IPS-20b (cell line): Measurements from ENCODE around the gene SPATA21.

ENCODE experiments used
- H3K27ac ChIP-seq: one replicate; pipeline ENCODE4 v1.5.1; 2013; ENCODE audit warnings: low read length
- H3K27me3 ChIP-seq: 2 replicates; pipeline ENCODE4 v1.6.1; 2013; ENCODE audit warnings: mild to moderate bottlenecking, low read length, inconsistent platforms; ENCODE audit not compliant: insufficient read depth
- H3K36me3 ChIP-seq: 2 replicates; pipeline ENCODE4 v1.6.1; 2013; ENCODE audit warnings: low read depth, mild to moderate bottlenecking, inconsistent platforms, low read length, moderate library complexity; ENCODE audit not compliant: insufficient read depth
- H3K4me1 ChIP-seq: 2 replicates; pipeline ENCODE4 v1.6.1; 2013; ENCODE audit warnings: mild to moderate bottlenecking, control low read depth, inconsistent platforms, low read length, moderate library complexity; ENCODE audit not compliant: insufficient read depth
- H3K4me3 ChIP-seq: 2 replicates; pipeline ENCODE4 v1.5.1; 2013; ENCODE audit warnings: mild to moderate bottlenecking, low read length, inconsistent platforms
- H3K9ac ChIP-seq: 2 replicates; pipeline ENCODE4 v1.6.1; 2013; ENCODE audit warnings: low read depth, mild to moderate bottlenecking, inconsistent platforms, low read length, moderate library complexity
- H3K9me3 ChIP-seq: 2 replicates; pipeline ENCODE4 v1.6.1; 2013; ENCODE audit warnings: mild to moderate bottlenecking, low read depth, low read length, inconsistent platforms; ENCODE audit not compliant: insufficient read depth

The SPATA21 gene

GRCh38 chr1:16351456-16351993 lies 85.7 kb downstream of the SPATA21 start:
- H3K27ac ChIP-seq: no peak overlapping the region
- H3K4me1 ChIP-seq: peaks cover 9% of the 10 kb centered on the region; the same call in 1 of the 2 replicates
- no peaks in the 10 kb centered on the region for H3K36me3 ChIP-seq
- no peaks in the 10 kb centered on the region for H3K27me3 ChIP-seq
- H3K9me3 ChIP-seq: no peaks in the 10 kb centered on the region
- peak overlapping the region; percentile 86; the same call in 1 of the 2 replicates for H3K9ac ChIP-seq
- peak overlapping the region; percentile 87 for H3K4me3 ChIP-seq

GRCh38 chr1:16349847-16350406 lies 87.3 kb downstream of the SPATA21 start:
- no peak overlapping the region for H3K4me3 ChIP-seq
- H3K9me3 ChIP-seq: no peaks in the 10 kb centered on the region
- H3K4me1 ChIP-seq: peaks cover 9% of the 10 kb centered on the region; the same call in 1 of the 2 replicates
- no peaks in the 10 kb centered on the region for H3K27me3 ChIP-seq
- no peak overlapping the region for H3K9ac ChIP-seq
- no peaks in the 10 kb centered on the region for H3K36me3 ChIP-seq
- H3K27ac ChIP-seq: no peak overlapping the region
